ENCODE results near the gene CLPTM1L.

CLPTM1L gene, protein sequence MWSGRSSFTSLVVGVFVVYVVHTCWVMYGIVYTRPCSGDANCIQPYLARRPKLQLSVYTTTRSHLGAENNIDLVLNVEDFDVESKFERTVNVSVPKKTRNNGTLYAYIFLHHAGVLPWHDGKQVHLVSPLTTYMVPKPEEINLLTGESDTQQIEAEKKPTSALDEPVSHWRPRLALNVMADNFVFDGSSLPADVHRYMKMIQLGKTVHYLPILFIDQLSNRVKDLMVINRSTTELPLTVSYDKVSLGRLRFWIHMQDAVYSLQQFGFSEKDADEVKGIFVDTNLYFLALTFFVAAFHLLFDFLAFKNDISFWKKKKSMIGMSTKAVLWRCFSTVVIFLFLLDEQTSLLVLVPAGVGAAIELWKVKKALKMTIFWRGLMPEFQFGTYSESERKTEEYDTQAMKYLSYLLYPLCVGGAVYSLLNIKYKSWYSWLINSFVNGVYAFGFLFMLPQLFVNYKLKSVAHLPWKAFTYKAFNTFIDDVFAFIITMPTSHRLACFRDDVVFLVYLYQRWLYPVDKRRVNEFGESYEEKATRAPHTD

GRCh38 chr5:1344975-1345838, at the start of gene CLPTM1L:
CLPTM1L (minus strand) TSS chr5:1345099; CDS start chr5:1344841, 258 bp downstream.
- TF ChIP-seq Cebpa-rat (IDR thresholded peaks at IDR 0.05): no peak
- H3K9ac ChIP-seq: peak within 1 kb of the TSS; percentile 88
- no peaks in the 10 kb centered on the region for H3K27me3 ChIP-seq
- H3K27ac ChIP-seq: peak within 1 kb of the TSS; percentile 89
- peaks cover 34% of the 10 kb centered on the region for H3K36me3 ChIP-seq
- peak within 1 kb of the TSS; percentile 96 for H3K4me2 ChIP-seq
- peaks cover 76% of the 10 kb centered on the region for H3K4me1 ChIP-seq
- peak within 1 kb of the TSS; percentile 91 for H3K4me3 ChIP-seq
- H4K20me1 ChIP-seq: peaks cover 42% of the 10 kb centered on the region
- no peaks in the 10 kb centered on the region for H3K9me3 ChIP-seq

DNA sequence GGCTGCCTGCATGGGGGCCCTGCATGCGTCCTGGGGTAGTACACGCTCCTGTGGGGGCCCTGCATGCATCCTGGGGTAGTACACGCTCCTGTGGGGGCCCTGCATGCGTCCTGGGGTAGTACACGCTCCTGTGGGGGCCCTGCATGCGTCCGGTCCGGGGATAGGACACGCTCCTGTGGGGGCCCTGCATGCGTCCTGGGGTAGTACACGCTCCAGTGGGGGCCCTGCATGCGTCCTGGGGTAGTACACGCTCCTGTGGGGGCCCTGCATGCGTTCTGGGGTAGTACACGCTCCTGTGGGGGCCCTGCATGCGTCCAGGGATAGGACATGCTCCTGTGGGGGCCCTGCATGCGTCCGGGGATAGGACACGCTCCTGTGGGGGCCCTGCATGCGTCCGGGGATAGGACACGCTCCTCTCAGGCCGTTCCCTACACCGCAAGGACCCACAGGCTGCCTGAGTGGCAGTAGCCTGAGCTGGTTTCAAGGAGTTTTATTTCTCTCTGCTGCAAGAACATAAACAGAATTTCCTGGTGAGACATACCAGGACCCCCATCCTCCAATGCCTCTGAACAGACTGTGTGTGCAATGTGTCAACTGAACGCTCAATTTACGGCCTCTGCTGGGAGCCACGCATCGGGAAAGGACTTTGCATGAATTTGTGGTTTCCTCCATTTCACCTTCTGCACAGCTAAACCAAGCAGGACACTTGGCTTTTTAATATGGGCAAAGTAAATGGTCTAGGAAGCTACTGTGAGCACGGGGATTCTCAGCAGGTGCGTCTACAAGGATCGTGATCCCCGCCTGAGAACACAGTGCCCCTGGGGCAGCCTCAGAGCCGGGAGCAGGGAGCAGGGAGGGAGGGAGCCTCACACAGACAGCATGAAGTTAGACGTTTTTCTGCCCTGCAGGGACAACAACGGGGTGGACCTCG, 48.9 kb upstream of the CLPTM1L start:
- H3K36me3 ChIP-seq: no peaks in the 10 kb centered on the region
- no peak overlapping the region for H3K4me3 ChIP-seq
- no peaks in the 10 kb centered on the region for H3K4me1 ChIP-seq
- peaks cover 5% of the 10 kb centered on the region; the same call in 1 of the 2 replicates for H4K20me1 ChIP-seq
- H3K9me3 ChIP-seq: no peaks in the 10 kb centered on the region
- H3K4me2 ChIP-seq: no peak overlapping the region
- H3K27ac ChIP-seq: no peak overlapping the region
- peaks cover 46% of the 10 kb centered on the region for H3K27me3 ChIP-seq
- H3K9ac ChIP-seq: no peak overlapping the region
- no peak for TF ChIP-seq Cebpa-rat (IDR thresholded peaks at IDR 0.05)

- no peaks in the 10 kb centered on the region for H3K9me3 ChIP-seq
- no peak overlapping the region for H3K4me3 ChIP-seq
- peaks cover 55% of the 10 kb centered on the region for H3K27me3 ChIP-seq
Observed at GRCh38 chr5:1392801-1393565, 48.1 kb upstream of the CLPTM1L start.

GRCh38 chr5:1392261-1392660, 47.4 kb upstream of the CLPTM1L start:
- Histone ChIP-seq H3K4me2 (no peak overlapping the region), H4K20me1 (peaks cover 5% of the 10 kb centered on the region; the same call in 1 of the 2 replicates), H3K4me1 (no peaks in the 10 kb centered on the region), H3K27me3 (peaks cover 62% of the 10 kb centered on the region), H3K36me3 (no peaks in the 10 kb centered on the region), H3K27ac (no peak overlapping the region), H3K9ac (no peak overlapping the region), H3K9me3 (no peaks in the 10 kb centered on the region), H3K4me3 (no peak overlapping the region)
- no peak for TF ChIP-seq Cebpa-rat (IDR thresholded peaks at IDR 0.05)

More at GRCh38 chr5:1392801-1393565, 48.1 kb upstream of the CLPTM1L start:
- Histone ChIP-seq H3K4me2 (no peak overlapping the region), H3K36me3 (no peaks in the 10 kb centered on the region), H3K9ac (no peak overlapping the region), H3K4me1 (no peaks in the 10 kb centered on the region), H4K20me1 (peaks cover 5% of the 10 kb centered on the region; the same call in 1 of the 2 replicates), H3K27ac (no peak overlapping the region)
- no peak for TF ChIP-seq Cebpa-rat (IDR thresholded peaks at IDR 0.05)

GRCh38 chr5:1391691-1392090, 46.8 kb upstream of the CLPTM1L start:
- H3K4me1 ChIP-seq: peaks cover 5% of the 10 kb centered on the region
- H3K36me3 ChIP-seq: no peaks in the 10 kb centered on the region
- H3K27ac ChIP-seq: no peak overlapping the region
- peaks cover 68% of the 10 kb centered on the region for H3K27me3 ChIP-seq
- H3K4me2 ChIP-seq: no peak overlapping the region
- TF ChIP-seq Cebpa-rat (IDR thresholded peaks at IDR 0.05): no peak
- no peaks in the 10 kb centered on the region for H3K9me3 ChIP-seq
- no peak overlapping the region for H3K9ac ChIP-seq
- H3K4me3 ChIP-seq: no peak overlapping the region
- H4K20me1 ChIP-seq: peaks cover 5% of the 10 kb centered on the region; the same call in 1 of the 2 replicates

GRCh38 chr5:1390861-1391600, 46.1 kb upstream of the CLPTM1L start:
- Histone ChIP-seq H3K9ac (no peak overlapping the region), H3K4me2 (no peak overlapping the region), H3K4me1 (peaks cover 10% of the 10 kb centered on the region), H3K9me3 (no peaks in the 10 kb centered on the region), H3K36me3 (no peaks in the 10 kb centered on the region), H3K27me3 (peaks cover 69% of the 10 kb centered on the region), H4K20me1 (peaks cover under 1% of the 10 kb centered on the region; the same call in 1 of the 2 replicates), H3K4me3 (no peak overlapping the region), H3K27ac (no peak overlapping the region)
- no peak for TF ChIP-seq Cebpa-rat (IDR thresholded peaks at IDR 0.05)

DNA sequence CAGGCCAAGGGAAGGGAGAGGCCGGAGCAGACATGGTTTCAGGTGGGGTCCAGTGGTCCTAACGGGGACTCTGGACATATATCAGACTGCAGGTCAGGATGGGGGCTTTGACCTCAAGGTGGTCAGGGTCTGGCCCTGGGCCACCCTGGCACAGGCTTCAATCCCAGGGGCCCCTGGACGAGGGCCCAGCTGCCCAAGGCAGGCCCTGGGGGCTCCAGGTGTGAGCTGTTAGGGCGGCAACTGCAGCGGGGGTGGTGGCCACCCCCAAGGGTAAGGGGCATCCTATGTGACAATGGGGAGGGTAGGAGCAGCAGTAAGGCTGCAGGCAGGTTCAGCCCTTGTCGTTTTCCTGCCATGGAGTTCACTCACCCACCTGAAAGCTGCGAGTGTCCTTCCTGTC, 45.4 kb upstream of the CLPTM1L start:
- Histone ChIP-seq H3K27ac (no peak overlapping the region), H3K4me1 (peaks cover 13% of the 10 kb centered on the region), H3K9ac (no peak overlapping the region), H3K36me3 (no peaks in the 10 kb centered on the region), H3K4me2 (no peak overlapping the region), H4K20me1 (no peaks in the 10 kb centered on the region), H3K4me3 (no peak overlapping the region), H3K27me3 (peaks cover 65% of the 10 kb centered on the region), H3K9me3 (no peaks in the 10 kb centered on the region)
- no peak for TF ChIP-seq Cebpa-rat (IDR thresholded peaks at IDR 0.05)

DNA sequence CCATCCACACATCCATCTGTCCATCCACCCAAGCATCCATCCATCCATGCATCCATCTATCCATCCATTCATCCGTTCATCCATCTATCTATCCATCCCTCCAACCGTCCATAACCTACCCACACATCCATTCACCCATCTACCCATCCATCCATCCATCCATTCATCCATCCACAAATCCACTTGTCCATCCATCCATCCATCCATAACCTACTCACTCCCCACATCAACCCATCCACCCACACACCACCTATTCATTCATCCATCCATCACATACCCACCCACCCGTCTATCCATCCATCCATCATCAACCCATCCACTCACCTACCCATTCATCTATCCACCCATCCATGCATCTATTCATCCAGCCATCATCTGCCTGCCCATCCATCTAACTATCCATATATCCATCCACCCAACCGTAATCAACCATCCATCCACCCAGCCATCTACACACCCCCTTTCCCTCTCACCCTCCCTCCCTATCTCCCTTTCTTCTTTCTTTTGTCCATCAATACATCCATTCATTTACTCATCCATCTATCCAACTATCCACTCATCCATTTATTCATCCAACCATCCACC, 43.6 kb upstream of the CLPTM1L start:
- H3K4me3 ChIP-seq: no peak overlapping the region
- no peak overlapping the region for H3K27ac ChIP-seq
- peaks cover 48% of the 10 kb centered on the region for H3K27me3 ChIP-seq
- H3K36me3 ChIP-seq: no peaks in the 10 kb centered on the region
- H3K4me1 ChIP-seq: peaks cover 22% of the 10 kb centered on the region
- H3K9me3 ChIP-seq: no peaks in the 10 kb centered on the region
- no peak overlapping the region for H3K4me2 ChIP-seq
- no peak overlapping the region for H3K9ac ChIP-seq
- no peak for TF ChIP-seq Cebpa-rat (IDR thresholded peaks at IDR 0.05)
- H4K20me1 ChIP-seq: no peaks in the 10 kb centered on the region
